ENCODE measurements around the gene OAT. TPM values are rescaled to one million over a fixed set of nuclear protein-coding genes. Genes with fewer than 3 reads are reported as not detected.

Gene OAT
- total and polyA plus RNA-seq, 4 donors, result 105 to 235 (median 114) TPM

DNA sequence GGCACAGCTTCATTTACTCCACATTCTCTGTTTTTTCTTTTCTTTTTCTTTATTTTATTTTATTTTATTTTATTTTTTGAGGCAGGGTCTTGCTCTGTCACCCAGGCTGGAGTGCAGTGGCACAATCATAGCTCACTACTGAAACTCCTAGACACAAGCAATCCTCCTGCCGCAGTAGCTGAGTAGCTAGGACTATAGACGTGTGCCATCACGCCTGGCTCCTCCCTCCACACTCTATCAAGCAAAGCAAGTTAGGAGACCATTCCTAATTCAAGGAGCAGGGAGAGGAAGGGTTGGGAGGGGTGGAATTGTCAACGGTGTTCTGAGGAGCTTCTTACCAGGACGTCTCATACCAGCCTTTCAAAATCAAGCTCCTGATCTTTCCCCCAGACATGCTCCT lies 52.4 kb downstream of the OAT start:
- DNase-seq (no peak), ATAC-seq (ENCODE audit: low FRiP score) (no peak)
- 90 to 92% methylated on average over 5 of the region's 5 CpGs for WGBS, 2 donors
- intact Hi-C loops (cut with DNase I), result no loop called here
- Histone ChIP-seq H3K4me3 (ENCODE audit: low read length in 2 of 2) (no peak overlapping the region), H3K4me1 (ENCODE audit: control insufficient read depth in 1 of 2, insufficient read depth in 2 of 2, low read length in 2 of 2) (no peaks in the 10 kb centered on the region), H3K9me3 (ENCODE audit: control insufficient read depth, low read length) (no peaks in the 10 kb centered on the region), H3K36me3 (ENCODE audit: control insufficient read depth in 1 of 2, insufficient read depth in 2 of 2, low read length in 1 of 2) (no peaks in the 10 kb centered on the region), H3K27me3 (ENCODE audit: control insufficient read depth in 1 of 2, insufficient read depth in 2 of 2, low read length in 1 of 2) (no peaks in the 10 kb centered on the region), H3K27ac (ENCODE audit: low read depth in 1 of 2, low read length in 2 of 2) (no peak overlapping the region)

DNA sequence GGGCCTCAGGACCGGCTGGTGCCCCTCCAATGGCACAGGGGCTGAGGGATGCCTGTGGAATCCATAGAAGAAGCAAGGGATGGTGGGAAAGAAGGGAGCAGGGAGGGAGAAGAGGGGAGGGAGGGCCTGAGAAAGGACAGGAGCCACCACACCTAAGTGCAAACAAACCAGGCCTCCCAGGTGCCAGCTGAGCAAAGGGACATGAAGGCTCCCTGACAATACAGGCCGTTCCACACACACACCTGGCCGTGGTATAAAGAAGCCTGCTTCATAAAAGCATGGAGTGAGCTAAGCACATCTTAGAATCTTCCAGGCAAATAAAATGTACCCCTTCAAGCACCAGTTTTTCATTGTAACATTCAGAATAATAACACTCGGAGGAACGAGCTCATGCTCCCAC lies 54.0 kb downstream of the OAT start:
- 93 to 95% methylated on average over 5 of the region's 5 CpGs for WGBS, 2 donors
- no peak for ATAC-seq (ENCODE audit: low FRiP score)
- no peak for DNase-seq
- Histone ChIP-seq H3K27me3 (ENCODE audit: control insufficient read depth in 1 of 2, insufficient read depth in 2 of 2, low read length in 1 of 2) (no peaks in the 10 kb centered on the region), H3K4me3 (ENCODE audit: low read length in 2 of 2) (no peak overlapping the region), H3K27ac (ENCODE audit: low read depth in 1 of 2, low read length in 2 of 2) (no peak overlapping the region), H3K9me3 (ENCODE audit: control insufficient read depth, low read length) (peaks cover 2% of the 10 kb centered on the region), H3K36me3 (ENCODE audit: control insufficient read depth in 1 of 2, insufficient read depth in 2 of 2, low read length in 1 of 2) (no peaks in the 10 kb centered on the region), H3K4me1 (ENCODE audit: control insufficient read depth in 1 of 2, insufficient read depth in 2 of 2, low read length in 2 of 2) (no peaks in the 10 kb centered on the region)
- intact Hi-C loops (cut with DNase I), result no loop called here

DNA sequence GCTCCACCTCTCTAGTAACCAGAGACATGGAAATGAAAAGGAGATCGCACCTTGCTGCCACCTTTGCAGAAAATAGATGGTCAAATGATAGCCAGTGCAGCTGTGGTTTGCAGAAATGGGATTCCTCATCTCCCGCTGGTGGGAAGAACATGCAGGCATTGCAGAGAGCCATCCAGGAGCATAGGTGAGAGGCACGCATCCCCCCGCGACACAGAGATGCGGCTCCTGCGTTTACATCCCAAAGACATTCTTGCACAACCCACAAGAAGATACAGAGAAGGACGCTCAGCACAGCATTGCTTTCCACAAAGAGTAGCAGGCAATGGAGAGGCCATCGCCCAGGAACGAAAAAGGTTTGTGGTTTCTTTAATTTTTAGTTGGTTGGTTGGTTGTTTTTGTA lies 56.2 kb downstream of the OAT start:
- intact Hi-C loops (cut with DNase I), result no loop called here
- WGBS, 2 donors, result 83 to 93% methylated on average over 10 of the region's 10 CpGs
- H3K4me3 ChIP-seq (ENCODE audit: low read length in 2 of 2), result no peak overlapping the region

DNA sequence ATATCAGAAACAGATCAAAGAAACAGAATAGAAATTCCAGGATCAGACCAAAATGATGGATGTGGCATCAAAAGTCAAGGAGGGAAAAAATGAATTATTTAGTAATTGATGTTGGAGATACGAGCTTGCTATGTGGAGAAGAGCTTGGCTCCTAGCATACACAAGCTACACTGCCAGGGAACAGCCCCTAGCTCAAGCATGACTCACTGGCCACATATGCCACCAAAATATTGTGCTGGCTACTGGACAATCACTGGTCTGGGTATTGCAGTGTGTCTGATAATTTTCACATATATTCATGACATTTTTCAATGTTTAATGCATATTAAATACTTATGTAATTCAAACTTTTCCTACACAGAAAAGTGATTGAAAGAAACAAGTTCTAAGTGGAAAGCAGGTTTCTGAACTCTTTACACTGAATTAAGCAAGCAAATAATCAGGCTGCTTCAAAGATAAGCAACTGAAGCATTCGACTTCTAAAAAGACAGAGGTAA lies 59.3 kb downstream of the OAT start:
- Histone ChIP-seq H3K27me3 (ENCODE audit: control insufficient read depth in 1 of 2, insufficient read depth in 2 of 2, low read length in 1 of 2) (no peaks in the 10 kb centered on the region), H3K36me3 (ENCODE audit: control insufficient read depth in 1 of 2, insufficient read depth in 2 of 2, low read length in 1 of 2) (no peaks in the 10 kb centered on the region), H3K9me3 (ENCODE audit: control insufficient read depth, low read length) (peaks cover 2% of the 10 kb centered on the region), H3K4me1 (ENCODE audit: control insufficient read depth in 1 of 2, insufficient read depth in 2 of 2, low read length in 2 of 2) (no peaks in the 10 kb centered on the region), H3K27ac (ENCODE audit: low read depth in 1 of 2, low read length in 2 of 2) (no peak overlapping the region), H3K4me3 (ENCODE audit: low read length in 2 of 2) (no peak overlapping the region)
- 79 to 82% methylated on average over 2 of the region's 2 CpGs for WGBS, 2 donors
- DNase-seq (no peak), ATAC-seq (ENCODE audit: low FRiP score) (no peak)
- intact Hi-C loops (cut with DNase I), result no loop called here

More for the DNA sequence above, 56.2 kb downstream of the OAT start:
- ATAC-seq (ENCODE audit: low FRiP score) (no peak), DNase-seq (no peak)
- no peaks in the 10 kb centered on the region for H3K27me3 ChIP-seq (ENCODE audit: control insufficient read depth in 1 of 2, insufficient read depth in 2 of 2, low read length in 1 of 2)
- H3K36me3 ChIP-seq (ENCODE audit: control insufficient read depth in 1 of 2, insufficient read depth in 2 of 2, low read length in 1 of 2), result no peaks in the 10 kb centered on the region
- peaks cover 2% of the 10 kb centered on the region for H3K9me3 ChIP-seq (ENCODE audit: control insufficient read depth, low read length)
- H3K4me1 ChIP-seq (ENCODE audit: control insufficient read depth in 1 of 2, insufficient read depth in 2 of 2, low read length in 2 of 2), result no peaks in the 10 kb centered on the region
- H3K27ac ChIP-seq (ENCODE audit: low read depth in 1 of 2, low read length in 2 of 2), result no peak overlapping the region

DNA sequence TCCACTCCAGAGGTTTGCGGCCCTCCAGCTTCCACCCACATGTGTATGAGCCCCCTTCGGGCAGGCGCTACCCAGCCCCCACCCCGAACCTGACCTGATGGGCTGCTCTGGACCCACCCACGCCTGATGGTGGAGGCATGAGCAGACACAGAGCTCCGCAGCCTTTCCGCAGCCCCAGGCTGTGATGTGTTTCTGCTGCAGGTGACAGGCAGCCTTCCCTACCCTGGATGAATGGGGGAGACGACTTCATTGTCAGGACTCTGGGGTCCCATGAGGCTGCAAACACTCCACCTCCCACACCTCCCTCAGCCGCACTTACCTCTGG lies 61.2 kb downstream of the OAT start:
- H3K27me3 ChIP-seq (ENCODE audit: control insufficient read depth in 1 of 2, insufficient read depth in 2 of 2, low read length in 1 of 2), result no peaks in the 10 kb centered on the region
- no peaks in the 10 kb centered on the region for H3K4me1 ChIP-seq (ENCODE audit: control insufficient read depth in 1 of 2, insufficient read depth in 2 of 2, low read length in 2 of 2)
- ATAC-seq (ENCODE audit: low FRiP score), result no peak
- H3K4me3 ChIP-seq (ENCODE audit: low read length in 2 of 2), result no peak overlapping the region
- 82% methylated on average over 9 of the region's 9 CpGs for WGBS, 2 donors
- intact Hi-C loops (cut with DNase I), result no loop called here
- H3K36me3 ChIP-seq (ENCODE audit: control insufficient read depth in 1 of 2, insufficient read depth in 2 of 2, low read length in 1 of 2), result no peaks in the 10 kb centered on the region
- H3K27ac ChIP-seq (ENCODE audit: low read depth in 1 of 2, low read length in 2 of 2), result no peak overlapping the region
- peaks cover 2% of the 10 kb centered on the region for H3K9me3 ChIP-seq (ENCODE audit: control insufficient read depth, low read length)
- DNase-seq, result no peak

GRCh38 chr10:124356701-124357560 lies 61.8 kb downstream of the OAT start:
- no peaks in the 10 kb centered on the region for H3K4me1 ChIP-seq (ENCODE audit: control insufficient read depth in 1 of 2, insufficient read depth in 2 of 2, low read length in 2 of 2)
- H3K4me3 ChIP-seq (ENCODE audit: low read length in 2 of 2), result no peak overlapping the region
- H3K36me3 ChIP-seq (ENCODE audit: control insufficient read depth in 1 of 2, insufficient read depth in 2 of 2, low read length in 1 of 2), result no peaks in the 10 kb centered on the region
- H3K27ac ChIP-seq (ENCODE audit: low read depth in 1 of 2, low read length in 2 of 2), result no peak overlapping the region
- peaks cover 2% of the 10 kb centered on the region for H3K9me3 ChIP-seq (ENCODE audit: control insufficient read depth, low read length)
- DNase-seq (no peak), ATAC-seq (ENCODE audit: low FRiP score) (no peak)
- intact Hi-C loops (cut with DNase I), result no loop called here
- 47 to 56% methylated on average over 13 of the region's 13 CpGs for WGBS, 2 donors
- H3K27me3 ChIP-seq (ENCODE audit: control insufficient read depth in 1 of 2, insufficient read depth in 2 of 2, low read length in 1 of 2), result no peaks in the 10 kb centered on the region

DNA sequence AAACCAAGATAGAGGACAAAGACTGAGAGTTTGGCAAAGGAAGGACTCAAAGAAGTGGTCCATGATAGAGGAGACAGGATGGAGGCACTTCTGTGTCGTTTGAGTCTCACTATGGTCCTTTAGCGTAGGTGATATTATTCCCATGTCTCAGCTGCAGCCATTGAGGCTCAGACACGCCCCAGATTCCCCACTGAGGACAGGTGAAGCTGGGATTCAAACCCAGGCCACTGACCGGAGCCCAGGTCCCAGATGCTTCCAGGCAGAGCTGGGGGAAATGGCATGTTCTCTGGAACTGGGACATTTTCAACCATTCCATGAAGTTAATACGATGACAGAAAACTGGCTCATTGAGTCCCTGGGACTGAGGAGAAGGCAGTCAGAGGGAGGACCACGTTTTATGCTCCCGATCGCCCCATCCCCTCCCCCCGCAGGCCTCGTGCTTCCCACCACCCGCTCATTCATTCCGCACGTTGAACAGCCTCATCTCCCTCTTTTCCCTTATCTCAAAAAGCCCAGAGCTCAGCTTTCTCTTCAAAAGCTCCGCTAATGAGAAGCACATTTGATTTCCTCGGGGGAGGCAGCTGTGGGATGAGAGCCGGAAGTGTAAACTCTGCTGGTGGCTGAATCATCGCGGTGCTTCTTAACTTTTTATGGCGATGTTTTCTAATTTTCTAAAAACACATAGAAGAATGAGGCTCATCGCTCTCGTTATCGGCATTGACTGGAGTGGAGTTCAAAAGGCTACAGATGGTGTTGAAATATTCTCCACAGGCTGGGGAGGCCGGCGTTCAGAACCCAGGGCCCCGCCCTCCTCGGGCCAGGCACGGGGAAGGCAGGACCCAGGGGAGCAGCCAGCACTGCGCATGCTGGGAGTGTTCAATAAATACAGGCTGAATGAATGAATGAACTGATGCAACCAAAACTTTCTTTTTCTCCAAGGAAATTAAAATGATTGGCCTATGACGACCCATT lies 64.0 kb downstream of the OAT start:
- peak overlapping the region in 1 of 2 donors; percentile 45 for H3K4me3 ChIP-seq (ENCODE audit: low read length in 2 of 2)
- no peak overlapping the region for H3K27ac ChIP-seq (ENCODE audit: low read depth in 1 of 2, low read length in 2 of 2)
- WGBS, 2 donors, result 27 to 31% methylated on average over 29 of the region's 29 CpGs
- no peaks in the 10 kb centered on the region for H3K27me3 ChIP-seq (ENCODE audit: control insufficient read depth in 1 of 2, insufficient read depth in 2 of 2, low read length in 1 of 2)
- ATAC-seq (ENCODE audit: low FRiP score), result peak; percentile 78
- peak; percentile 74 to 87 for DNase-seq
- no peaks in the 10 kb centered on the region for H3K4me1 ChIP-seq (ENCODE audit: control insufficient read depth in 1 of 2, insufficient read depth in 2 of 2, low read length in 2 of 2)
- no peaks in the 10 kb centered on the region for H3K9me3 ChIP-seq (ENCODE audit: control insufficient read depth, low read length)
- intact Hi-C loops (cut with DNase I), result no loop called here
- H3K36me3 ChIP-seq (ENCODE audit: control insufficient read depth in 1 of 2, insufficient read depth in 2 of 2, low read length in 1 of 2), result no peaks in the 10 kb centered on the region

DNA sequence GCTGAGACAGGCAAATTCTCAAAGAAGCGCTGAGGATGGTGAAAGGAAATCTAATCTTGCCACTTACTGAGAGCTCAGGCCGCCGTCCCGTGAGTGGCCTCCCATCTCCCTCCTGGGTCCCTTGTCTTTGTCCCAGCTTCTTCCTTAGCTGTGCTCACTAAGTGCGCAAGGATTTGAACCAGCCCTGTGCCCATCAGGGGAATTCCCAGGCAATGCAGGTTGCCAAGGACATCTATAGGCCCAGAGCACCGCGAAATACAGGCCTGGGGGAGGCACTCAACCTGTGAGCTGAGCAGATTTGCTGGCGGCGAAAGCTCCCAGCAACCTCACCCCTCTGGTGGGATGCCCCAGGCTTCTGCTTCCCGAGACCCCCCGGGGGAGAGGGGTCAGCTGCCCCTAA lies 64.8 kb downstream of the OAT start:
- Histone ChIP-seq H3K27ac (ENCODE audit: low read depth in 1 of 2, low read length in 2 of 2) (no peak overlapping the region), H3K27me3 (ENCODE audit: control insufficient read depth in 1 of 2, insufficient read depth in 2 of 2, low read length in 1 of 2) (no peaks in the 10 kb centered on the region), H3K36me3 (ENCODE audit: control insufficient read depth in 1 of 2, insufficient read depth in 2 of 2, low read length in 1 of 2) (no peaks in the 10 kb centered on the region), H3K4me1 (ENCODE audit: control insufficient read depth in 1 of 2, insufficient read depth in 2 of 2, low read length in 2 of 2) (no peaks in the 10 kb centered on the region), H3K4me3 (ENCODE audit: low read length in 2 of 2) (no peak overlapping the region), H3K9me3 (ENCODE audit: control insufficient read depth, low read length) (no peaks in the 10 kb centered on the region)
- ATAC-seq (ENCODE audit: low FRiP score) (no peak), DNase-seq (no peak)
- intact Hi-C loops (cut with DNase I), result no loop called here
- 89 to 94% methylated on average over 11 of the region's 11 CpGs for WGBS, 2 donors
